GM18868 (cell line): ENCODE measurements around the gene EME2.

Source experiments
- ATAC-seq: cut with Tn5 transposase; IDR thresholded peaks from one replicate; pipeline ENCODE4 v1.9.1; 2021; ENCODE audit warnings: mild to moderate bottlenecking, moderate library complexity; ENCODE audit not compliant: unreplicated experiment

The EME2 gene

GRCh38 chr16:1745181-1745899, 27.3 kb upstream of the EME2 start:
- ATAC-seq, result no peak

DNA sequence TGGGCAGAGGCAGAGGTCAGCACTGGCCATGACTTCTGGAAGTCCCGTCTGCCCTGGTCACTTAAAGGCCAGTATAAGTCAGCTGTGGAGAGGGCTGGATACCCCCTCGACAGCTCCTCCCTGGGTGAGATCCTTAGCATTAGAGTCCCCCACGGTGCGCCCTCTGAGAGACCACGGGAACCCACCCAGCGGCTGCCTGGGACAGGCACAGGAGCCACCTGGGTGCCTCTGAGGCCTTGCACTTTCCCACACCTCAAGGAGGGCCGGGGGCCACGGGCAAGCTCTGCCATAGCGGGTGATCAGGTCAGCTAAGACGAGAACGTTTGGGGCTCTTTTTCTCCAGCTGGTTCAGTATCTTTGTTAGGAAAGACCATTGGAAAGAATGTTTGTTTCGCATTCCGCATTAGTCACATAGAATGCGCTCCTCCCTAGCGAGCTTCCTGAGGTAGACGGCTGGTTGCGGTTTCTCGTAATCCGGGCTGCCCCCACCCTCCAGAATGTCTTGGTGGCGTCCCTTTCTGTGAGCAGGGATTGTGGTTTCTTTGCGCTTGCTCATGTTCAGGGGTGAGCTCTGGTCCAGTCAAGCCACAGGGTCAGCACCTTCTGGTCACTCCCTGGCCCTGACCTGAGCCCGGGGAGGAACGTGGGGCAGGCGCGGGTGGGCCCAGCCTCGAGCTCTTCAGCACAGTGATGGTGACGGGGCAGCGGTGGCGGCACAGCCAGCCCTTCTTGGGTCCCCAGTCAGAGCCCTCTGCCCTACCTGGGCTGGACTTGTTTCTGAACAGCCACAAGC, 26.5 kb upstream of the EME2 start:
- no peak for ATAC-seq

DNA sequence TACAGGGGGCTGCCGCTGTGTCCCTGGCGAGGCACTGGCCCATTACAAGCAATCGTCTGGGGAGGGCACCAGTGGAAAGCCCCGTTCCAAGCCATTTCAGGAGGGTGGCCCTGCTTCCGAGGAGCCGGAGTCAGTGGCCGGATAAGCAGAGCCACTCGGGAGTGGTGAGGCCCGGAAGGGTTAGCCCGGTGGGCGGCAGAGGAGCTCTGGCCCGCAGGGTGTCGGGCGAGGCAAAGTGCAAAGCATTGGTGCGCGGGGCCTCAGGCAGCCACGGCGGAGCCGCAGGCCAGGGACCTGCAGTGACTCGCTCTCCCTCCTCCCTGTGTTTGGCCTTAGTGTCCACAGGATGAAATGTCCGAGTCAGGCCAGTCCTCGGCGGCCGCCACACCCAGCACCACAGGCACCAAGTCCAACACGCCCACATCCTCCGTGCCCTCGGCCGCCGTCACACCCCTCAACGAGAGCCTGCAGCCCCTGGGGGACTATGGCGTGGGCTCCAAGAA, 25.9 kb upstream of the EME2 start:
- no peak for ATAC-seq

DNA sequence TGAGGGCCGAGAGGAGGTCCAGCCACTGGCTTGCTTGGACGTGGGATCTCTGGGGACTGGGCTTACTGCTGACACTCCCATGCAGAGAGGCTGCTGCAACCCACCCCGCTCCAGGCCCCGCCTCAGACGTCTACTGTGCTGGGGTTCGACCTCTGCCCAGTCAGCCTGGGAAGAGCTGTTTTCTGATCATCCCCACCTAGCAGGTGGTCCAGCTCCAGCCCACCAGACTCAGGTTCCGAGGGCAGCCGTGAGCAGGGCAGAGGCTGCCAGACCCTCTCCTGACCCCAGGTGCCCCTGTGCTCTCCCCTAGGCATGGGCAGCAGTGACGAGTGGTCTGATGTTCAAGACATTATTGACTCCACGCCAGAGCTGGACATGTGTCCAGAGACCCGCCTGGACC, 24.7 kb upstream of the EME2 start:
- ATAC-seq, result no peak

GRCh38 chr16:1749152-1750117, 23.2 kb upstream of the EME2 start:
- ATAC-seq, result no peak

DNA sequence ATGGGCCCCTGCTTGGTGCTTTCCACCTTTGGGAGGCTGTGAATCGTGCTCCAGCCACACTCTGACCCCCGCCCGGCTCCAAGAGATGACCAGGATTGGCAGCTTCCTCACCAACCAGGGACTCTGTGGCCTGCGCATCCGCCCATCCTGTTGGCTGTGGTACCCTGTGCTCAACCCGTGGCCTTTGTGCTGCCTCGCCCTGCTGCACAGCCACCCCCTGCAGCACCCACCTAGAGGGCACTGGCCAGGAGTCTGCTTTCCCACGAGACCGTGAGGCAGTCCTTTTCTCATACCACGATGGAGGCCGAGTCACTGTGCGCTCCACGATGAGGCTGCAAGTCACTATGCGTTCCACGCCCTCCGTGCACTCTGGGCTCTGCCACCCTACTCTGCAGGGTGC, 20.7 kb upstream of the EME2 start:
- ATAC-seq, result no peak

GRCh38 chr16:1752853-1753252, 19.8 kb upstream of the EME2 start:
- no peak for ATAC-seq

GRCh38 chr16:1754204-1754603, 18.4 kb upstream of the EME2 start:
- ATAC-seq, result no peak

DNA sequence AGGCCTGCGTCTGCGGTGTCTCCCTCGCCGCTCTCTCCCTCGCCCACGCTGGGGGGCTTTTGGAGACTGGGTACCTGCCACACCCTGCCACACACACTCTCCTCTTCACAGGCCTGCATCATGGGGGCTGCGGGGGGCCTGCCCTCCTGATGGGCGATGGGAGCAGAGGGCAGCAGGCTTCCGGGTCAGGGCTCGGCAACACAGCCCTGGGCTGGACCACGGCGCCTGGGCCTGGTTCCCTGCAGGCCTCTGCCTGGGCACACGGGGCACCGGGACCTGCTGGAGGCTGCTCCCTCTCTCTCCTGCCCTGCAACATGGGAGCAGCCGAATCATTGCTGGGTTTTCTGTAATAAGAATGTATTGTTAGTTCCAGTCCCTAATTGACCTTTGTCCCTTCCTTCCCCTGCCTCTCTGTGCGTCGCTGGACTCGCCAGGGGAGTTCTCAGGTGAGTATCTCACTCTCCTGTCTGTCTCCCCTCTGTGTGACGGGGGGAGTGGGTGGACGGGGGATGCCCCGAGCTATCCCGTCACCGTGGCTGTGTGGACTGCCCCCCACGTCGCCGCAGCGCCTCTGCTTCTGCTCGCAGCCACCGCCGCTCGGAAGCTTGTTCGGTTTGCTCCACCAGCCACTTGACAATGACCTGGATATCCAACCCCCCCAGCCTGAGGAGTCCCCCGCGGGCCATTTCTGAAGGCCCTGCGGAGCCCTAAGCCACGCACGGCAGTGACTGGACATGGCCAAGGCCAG, 14.7 kb upstream of the EME2 start:
- ATAC-seq, result no peak

DNA sequence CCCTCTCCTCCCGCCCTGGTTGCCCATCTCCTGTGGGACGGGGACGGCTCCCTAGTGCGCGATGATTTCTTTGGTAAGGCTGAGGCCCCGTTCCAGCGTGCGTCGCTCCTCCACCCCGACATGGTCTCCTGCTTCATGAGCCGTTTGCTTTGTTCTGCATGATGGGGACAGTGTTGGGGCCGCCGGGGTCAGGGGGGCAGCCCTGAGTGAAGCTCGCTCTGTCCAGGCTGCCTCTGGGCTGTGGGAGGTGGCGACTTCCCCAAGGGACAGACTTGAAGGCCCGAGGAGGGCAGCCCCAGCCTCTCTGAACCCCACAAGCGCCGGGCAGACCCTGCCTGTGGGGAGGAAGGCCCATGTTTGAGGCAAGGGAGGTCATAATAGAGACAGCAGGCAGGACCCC, 13.7 kb upstream of the EME2 start:
- no peak for ATAC-seq

GRCh38 chr16:1759511-1759910, 13.1 kb upstream of the EME2 start:
- ATAC-seq, result no peak

DNA sequence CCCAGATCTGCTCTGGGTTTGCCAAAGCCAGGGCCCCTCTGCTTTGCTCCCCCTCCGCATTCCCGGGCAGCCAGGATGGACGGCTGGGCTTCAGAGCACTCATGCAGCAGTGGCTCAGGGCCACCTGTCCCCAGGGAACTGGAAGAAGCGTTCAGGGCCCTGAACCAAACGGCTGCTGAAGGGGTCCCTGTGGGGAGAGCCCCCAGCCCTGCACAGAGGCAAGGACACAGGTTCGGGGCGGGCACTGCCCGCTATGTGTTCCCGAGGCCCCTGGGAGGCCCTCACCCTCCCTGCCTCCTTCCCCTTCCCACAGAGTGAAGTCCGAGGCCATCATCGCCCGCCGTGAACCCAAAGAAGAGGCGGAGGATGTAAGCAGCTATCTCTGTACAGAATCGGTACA, 11.7 kb upstream of the EME2 start:
- no peak for ATAC-seq

- no peak for ATAC-seq
These were observed 10.9 kb upstream of the EME2 start for GRCh38 chr16:1761751-1762150.

DNA sequence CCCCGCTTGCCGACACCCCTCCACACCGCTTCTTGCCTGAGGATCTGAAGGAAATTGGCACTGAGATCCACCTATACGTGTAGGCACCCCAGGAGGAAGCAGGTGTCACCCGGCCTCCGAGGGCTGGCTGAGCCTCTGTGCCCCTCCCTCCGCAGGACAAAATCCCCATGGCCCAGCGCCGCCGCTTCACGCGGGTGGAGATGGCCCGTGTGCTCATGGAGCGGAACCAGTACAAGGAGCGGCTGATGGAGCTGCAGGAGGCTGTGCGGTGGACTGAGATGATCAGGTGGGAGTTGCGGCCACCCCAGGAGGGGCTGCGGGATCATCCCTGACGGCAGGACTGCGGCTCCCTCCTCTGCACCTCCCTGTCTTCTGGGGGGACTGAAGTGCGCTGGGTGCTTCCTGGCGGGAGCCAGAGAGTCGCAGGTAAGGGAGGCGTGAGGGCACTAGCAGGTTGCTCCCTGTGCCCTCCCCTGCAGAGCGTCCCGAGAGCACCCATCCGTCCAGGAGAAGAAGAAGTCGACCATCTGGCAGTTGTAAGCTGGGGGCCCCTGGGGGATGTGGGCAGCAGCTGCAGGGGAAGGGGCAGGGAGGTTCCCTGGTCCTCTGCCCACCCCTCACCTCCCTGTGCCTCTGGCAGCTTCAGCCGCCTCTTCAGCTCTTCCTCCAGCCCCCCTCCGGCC, 10.3 kb upstream of the EME2 start:
- ATAC-seq, result no peak

DNA sequence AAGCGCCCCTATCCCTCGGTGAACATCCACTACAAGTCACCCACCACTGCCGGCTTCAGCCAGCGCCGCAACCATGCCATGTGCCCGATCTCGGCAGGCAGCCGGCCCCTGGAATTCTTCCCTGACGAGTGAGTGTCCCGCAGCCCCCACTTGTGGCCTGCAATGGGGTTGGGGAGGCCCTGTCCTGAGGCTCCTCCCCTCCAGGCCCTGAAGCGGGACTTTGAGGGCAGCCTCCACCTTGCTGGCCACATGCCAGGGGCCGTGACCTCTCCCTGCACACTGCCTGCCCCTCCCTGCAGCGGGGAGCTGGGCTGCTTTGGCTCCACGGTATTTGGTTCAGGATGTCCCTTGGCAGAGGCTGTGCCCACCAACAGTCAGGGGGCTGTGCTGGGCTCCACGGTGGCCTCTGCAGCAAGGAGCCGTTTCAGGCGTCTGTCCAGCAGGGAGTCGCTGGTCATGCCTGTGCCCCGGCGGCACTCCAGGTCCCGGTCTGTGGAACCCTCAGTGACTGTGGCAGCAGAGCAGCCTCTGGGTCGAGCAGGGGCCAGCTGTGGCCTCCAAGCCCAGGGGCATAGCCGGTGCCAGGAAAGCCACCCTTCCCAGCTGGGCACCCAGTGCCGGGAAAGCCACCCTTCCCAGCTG, 9.6 kb upstream of the EME2 start:
- ATAC-seq, result no peak

GRCh38 chr16:1763521-1764511, 8.8 kb upstream of the EME2 start:
- no peak for ATAC-seq

GRCh38 chr16:1764971-1765370, 7.6 kb upstream of the EME2 start:
- no peak for ATAC-seq

- no peak for ATAC-seq
These were observed 6.8 kb upstream of the EME2 start for GRCh38 chr16:1765826-1766225.
